HEK293 (cell line): Measurements from ENCODE around the gene HOXB7.

Experiments
- CTCF ChIP-seq: fragments of 450-650 bp; formaldehyde crosslinking; IDR thresholded peaks from 2 replicates; pipeline ENCODE4 v1.5.1; 2016; ENCODE audit warnings: missing biosample characterization, missing genetic modification characterization
- PATZ1 ChIP-seq: fragments of 450-650 bp; formaldehyde crosslinking; IDR thresholded peaks from 2 replicates; pipeline ENCODE4 v1.5.1; 2016; ENCODE audit warnings: missing biosample characterization, missing genetic modification characterization
- SCRT2 ChIP-seq: fragments of 450-650 bp; formaldehyde crosslinking; IDR thresholded peaks from 2 replicates; pipeline ENCODE4 v1.5.1; 2016; ENCODE audit warnings: missing biosample characterization, missing genetic modification characterization
- ZBTB7A ChIP-seq: fragments of 450-650 bp; formaldehyde crosslinking; IDR thresholded peaks from 2 replicates; pipeline ENCODE4 v1.5.1; 2016; ENCODE audit warnings: low read depth, missing biosample characterization, missing genetic modification characterization
- ZNF248 ChIP-seq: fragments of 450-650 bp; formaldehyde crosslinking; IDR thresholded peaks from 2 replicates; pipeline ENCODE4 v1.5.1; 2017; ENCODE audit warnings: missing biosample characterization, missing genetic modification characterization

GRCh38 chr17:48563867-48564187 lies 47.0 kb downstream of the HOXB7 start:
- TF ChIP-seq PATZ1 (no peak), ZNF248 (tag by site-specific recombination) (no peak), SCRT2 (tag by site-specific recombination) (no peak), CTCF (tag by site-specific recombination) (no peak), ZBTB7A (tag by site-specific recombination) (no peak)
